SU-DHL-6 (cell line): Measurements from ENCODE around the gene PLAAT4.

Experiments
- H2AFZ ChIP-seq: fragments of 200-600 bp; sonication (generic); 2 replicates; pipeline ENCODE4 v1.6.1; 2014; ENCODE audit warnings: low read depth, mild to moderate bottlenecking, moderate library complexity, mixed read lengths, antibody characterized with exemption, low read length; ENCODE audit not compliant: severe bottlenecking
- H3F3A ChIP-seq: fragments of 200-600 bp; shearing (Covaris generic); 2 replicates; pipeline ENCODE4 v1.6.0; 2016; ENCODE audit warnings: antibody characterized with exemption, mild to moderate bottlenecking; ENCODE audit not compliant: insufficient read depth
- H3K27ac ChIP-seq: fragments of 200-600 bp; sonication (generic); 2 replicates; pipeline ENCODE4 v1.5.1; 2016; ENCODE audit warnings: low read depth, mild to moderate bottlenecking, low read length, moderate library complexity, mixed read lengths
- H3K27me3 ChIP-seq: fragments of 200-600 bp; sonication (generic), shearing (Covaris generic); 2 replicates; pipeline ENCODE4 v1.6.0; 2014; ENCODE audit warnings: mild to moderate bottlenecking, low read length
- H3K36me3 ChIP-seq: fragments of 200-600 bp; sonication (generic); 2 replicates; pipeline ENCODE4 v1.6.1; 2014; ENCODE audit warnings: mild to moderate bottlenecking, low read length, mixed read lengths
- H3K4me2 ChIP-seq: fragments of 300-600, 200-600 bp; shearing (Covaris generic), sonication (generic); 2 replicates; pipeline ENCODE4 v1.6.0; 2014; ENCODE audit warnings: low read length, low read depth, mild to moderate bottlenecking; ENCODE audit not compliant: poor library complexity, severe bottlenecking
- H3K4me3 ChIP-seq: fragments of 200-600 bp; sonication (generic); 2 replicates; pipeline ENCODE4 v1.5.1; 2014; ENCODE audit warnings: antibody characterized with exemption, low read length, mild to moderate bottlenecking, mixed read lengths; ENCODE audit not compliant: insufficient read depth, poor library complexity, severe bottlenecking
- H3K79me2 ChIP-seq: fragments of 200-600 bp; sonication (generic); 2 replicates; pipeline ENCODE4 v1.6.1; 2014; ENCODE audit warnings: mild to moderate bottlenecking, low read length, moderate library complexity; ENCODE audit not compliant: insufficient read depth
- H3K9ac ChIP-seq: fragments of 200-600 bp; sonication (generic); 2 replicates; pipeline ENCODE4 v1.7.0; 2014; ENCODE audit warnings: mild to moderate bottlenecking, low read length
- H3K9me2 ChIP-seq: fragments of 200-600 bp; sonication (generic); replicated peaks from 2 replicates; pipeline ENCODE4 v1.6.1; 2014; ENCODE audit warnings: low read length; ENCODE audit not compliant: insufficient read depth
- H3K9me3 ChIP-seq: fragments of 200-600 bp; sonication (generic); 2 replicates; pipeline ENCODE4 v1.6.1; 2014; ENCODE audit warnings: low read length, mixed read lengths; ENCODE audit not compliant: insufficient read depth
- H4K20me1 ChIP-seq: fragments of 200-600 bp; sonication (generic); 2 replicates; pipeline ENCODE4 v1.6.1; 2014; ENCODE audit warnings: low read depth, mild to moderate bottlenecking, antibody characterized with exemption, low read length, moderate library complexity, mixed read lengths
- EZH2phosphoT487 ChIP-seq: fragments of 200-600 bp; sonication (generic), shearing (Covaris generic); conservative IDR thresholded peaks from 2 replicates; pipeline ENCODE4 v1.6.1; 2018; ENCODE audit warnings: mild to moderate bottlenecking, antibody characterized with exemption, low read length, moderate library complexity, mixed read lengths
- TF ChIP-seq, protein P1 (sequence below): fragments of 200-600 bp; sonication (generic); IDR thresholded peaks from one replicate; pipeline ENCODE4 v1.5.1; 2017; ENCODE audit warnings: antibody characterized with exemption, mild to moderate bottlenecking, low read length, moderate library complexity; ENCODE audit not compliant: insufficient read depth, poor library complexity, severe bottlenecking

The PLAAT4 gene

DNA sequence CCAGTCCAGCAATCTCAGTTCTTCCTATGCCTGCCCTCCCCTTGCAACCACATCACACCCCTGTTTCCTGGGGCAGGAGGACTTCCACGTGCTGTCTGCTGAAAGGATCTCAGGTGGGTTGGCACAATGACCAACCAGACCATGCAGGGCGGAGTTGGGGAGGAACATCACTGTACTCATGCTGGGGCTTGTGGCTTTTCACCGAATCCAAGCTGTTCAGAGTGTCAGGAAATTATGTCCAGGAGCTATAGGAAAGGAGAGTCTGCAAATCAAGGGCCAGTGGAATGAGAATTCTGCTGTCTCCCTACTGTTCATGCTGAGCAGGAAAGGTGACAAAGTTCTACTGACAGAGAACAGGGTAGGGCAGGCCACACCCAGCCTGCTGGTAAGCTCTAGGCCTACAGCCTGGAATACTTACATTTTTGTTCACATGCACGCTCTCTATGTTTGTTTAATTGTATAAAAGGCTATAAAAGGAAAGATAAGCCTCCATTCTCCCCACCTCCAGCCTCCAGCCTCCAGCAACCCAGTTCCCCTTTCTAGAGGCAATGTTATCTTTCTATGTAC lies 28.3 kb downstream of the PLAAT4 start:
- Histone ChIP-seq H3K9me3 (no peaks in the 10 kb centered on the region), H3F3A (0 out of 2 replicates have a peak, but pooled peaks cover 5% of the 10 kb centered on the region), H3K4me3 (no peak overlapping the region), H4K20me1 (no peaks in the 10 kb centered on the region), H3K9ac (no peak overlapping the region), H3K79me2 (no peaks in the 10 kb centered on the region), H3K27me3 (no peaks in the 10 kb centered on the region), H3K36me3 (no peaks in the 10 kb centered on the region), H3K27ac (no peak overlapping the region), H3K4me2 (no peak overlapping the region), H2AFZ (no peak overlapping the region), H3K9me2 (no peaks in the 10 kb centered on the region)
- no peak for TF ChIP-seq EZH2phosphoT487
- TF ChIP-seq, protein P1, sequence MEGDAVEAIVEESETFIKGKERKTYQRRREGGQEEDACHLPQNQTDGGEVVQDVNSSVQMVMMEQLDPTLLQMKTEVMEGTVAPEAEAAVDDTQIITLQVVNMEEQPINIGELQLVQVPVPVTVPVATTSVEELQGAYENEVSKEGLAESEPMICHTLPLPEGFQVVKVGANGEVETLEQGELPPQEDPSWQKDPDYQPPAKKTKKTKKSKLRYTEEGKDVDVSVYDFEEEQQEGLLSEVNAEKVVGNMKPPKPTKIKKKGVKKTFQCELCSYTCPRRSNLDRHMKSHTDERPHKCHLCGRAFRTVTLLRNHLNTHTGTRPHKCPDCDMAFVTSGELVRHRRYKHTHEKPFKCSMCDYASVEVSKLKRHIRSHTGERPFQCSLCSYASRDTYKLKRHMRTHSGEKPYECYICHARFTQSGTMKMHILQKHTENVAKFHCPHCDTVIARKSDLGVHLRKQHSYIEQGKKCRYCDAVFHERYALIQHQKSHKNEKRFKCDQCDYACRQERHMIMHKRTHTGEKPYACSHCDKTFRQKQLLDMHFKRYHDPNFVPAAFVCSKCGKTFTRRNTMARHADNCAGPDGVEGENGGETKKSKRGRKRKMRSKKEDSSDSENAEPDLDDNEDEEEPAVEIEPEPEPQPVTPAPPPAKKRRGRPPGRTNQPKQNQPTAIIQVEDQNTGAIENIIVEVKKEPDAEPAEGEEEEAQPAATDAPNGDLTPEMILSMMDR: no peak

- H3K9me2 ChIP-seq: no peaks in the 10 kb centered on the region
- 0 out of 2 replicates have a peak overlapping the region, but pooled peaks have one; percentile 8 for H3K9ac ChIP-seq
- no peaks in the 10 kb centered on the region for H3K79me2 ChIP-seq
- no peaks in the 10 kb centered on the region for H3K27me3 ChIP-seq
- peak overlapping the region; percentile 19 for H3K4me3 ChIP-seq
- 0 out of 2 replicates have a peak, but pooled peaks cover 5% of the 10 kb centered on the region for H3F3A ChIP-seq
- no peak for TF ChIP-seq EZH2phosphoT487
- TF ChIP-seq, protein P1: no peak
- H2AFZ ChIP-seq: peak overlapping the region; percentile 3
- H3K27ac ChIP-seq: peak overlapping the region; percentile 75
- H3K4me2 ChIP-seq: peak overlapping the region; percentile 86
- no peaks in the 10 kb centered on the region for H3K36me3 ChIP-seq
- no peaks in the 10 kb centered on the region for H4K20me1 ChIP-seq
- no peaks in the 10 kb centered on the region for H3K9me3 ChIP-seq
These were observed 30.6 kb downstream of the PLAAT4 start for GRCh38 chr11:63567044-63567840.

DNA sequence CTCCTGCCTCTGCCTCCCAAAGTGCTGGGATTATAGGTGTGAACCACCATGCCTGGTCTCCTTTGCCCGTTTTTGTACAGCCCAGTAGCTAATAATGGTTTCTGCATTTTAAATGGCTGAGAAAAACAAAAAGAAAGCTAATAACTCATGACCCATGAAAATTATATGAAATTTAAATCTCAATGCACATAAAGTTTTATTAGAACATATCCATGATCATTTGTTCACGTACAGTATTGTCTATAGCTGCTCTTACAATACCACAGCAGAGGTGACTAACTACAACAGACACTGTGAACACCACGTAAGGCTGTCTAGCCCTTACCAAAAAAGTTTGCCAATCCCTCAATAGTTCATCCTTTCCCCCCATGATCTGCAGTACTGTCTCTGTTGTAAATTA lies 33.0 kb downstream of the PLAAT4 start:
- Histone ChIP-seq H3K9me3 (no peaks in the 10 kb centered on the region), H3F3A (0 out of 2 replicates have a peak, but pooled peaks cover 5% of the 10 kb centered on the region), H3K4me2 (no peak overlapping the region), H3K4me3 (no peak overlapping the region), H2AFZ (no peak overlapping the region), H4K20me1 (no peaks in the 10 kb centered on the region), H3K9me2 (no peaks in the 10 kb centered on the region), H3K27me3 (no peaks in the 10 kb centered on the region), H3K79me2 (no peaks in the 10 kb centered on the region), H3K9ac (no peak overlapping the region), H3K27ac (no peak overlapping the region), H3K36me3 (no peaks in the 10 kb centered on the region)
- TF ChIP-seq, protein P1: no peak
- no peak for TF ChIP-seq EZH2phosphoT487
